Stimulated activated CD8-positive, alpha-beta memory T cell treated with anti-CD3 and anti-CD28 coated beads, Interleukin-15, amount 100 ng/mL, for 1 hour (primary cell): ENCODE measurements around the gene HSBP1.

ENCODE experiments used
- DNase-seq: peaks from one replicate; pipeline ENCODE4 v3.0.0-alpha.2; 2020; ENCODE audit warnings: low read depth

HSBP1 gene

DNA sequence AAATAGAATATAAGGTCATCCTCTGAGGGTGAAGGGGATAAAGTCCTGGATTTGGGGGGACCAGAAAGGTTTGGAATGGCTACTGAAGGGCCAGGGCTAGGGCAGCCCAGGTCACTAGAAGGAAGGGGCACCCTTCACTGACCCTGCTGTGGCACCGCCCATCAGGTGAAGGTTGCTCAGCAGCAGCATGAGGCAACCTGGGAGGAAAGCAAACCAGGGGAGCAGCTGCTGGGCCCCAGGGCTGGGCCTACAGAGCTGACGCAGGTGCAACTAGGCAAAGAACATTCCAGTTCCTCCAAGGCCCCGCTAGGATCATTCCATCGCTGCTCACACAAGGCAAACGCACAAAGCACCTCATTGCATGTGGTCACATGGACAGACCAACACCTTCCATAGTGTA, 3.4 kb upstream of the HSBP1 start:
- DNase-seq: no peak

GRCh38 chr16:83806036-83806435, 1.7 kb upstream of the HSBP1 start:
- DNase-seq: no peak

GRCh38 chr16:83806731-83807130, 1.0 kb upstream of the HSBP1 start:
- DNase-seq: no peak

- DNase-seq: no peak
Observed at GRCh38 chr16:83807327-83807709, 460 bp upstream of the HSBP1 start.

GRCh38 chr16:83808573-83809014, 816 bp downstream of the HSBP1 start:
- no peak for DNase-seq

- no peak for DNase-seq
Observed at GRCh38 chr16:83809092-83809491, 1.3 kb downstream of the HSBP1 start.

GRCh38 chr16:83810901-83811300, 3.1 kb downstream of the HSBP1 start:
- DNase-seq: no peak

DNA sequence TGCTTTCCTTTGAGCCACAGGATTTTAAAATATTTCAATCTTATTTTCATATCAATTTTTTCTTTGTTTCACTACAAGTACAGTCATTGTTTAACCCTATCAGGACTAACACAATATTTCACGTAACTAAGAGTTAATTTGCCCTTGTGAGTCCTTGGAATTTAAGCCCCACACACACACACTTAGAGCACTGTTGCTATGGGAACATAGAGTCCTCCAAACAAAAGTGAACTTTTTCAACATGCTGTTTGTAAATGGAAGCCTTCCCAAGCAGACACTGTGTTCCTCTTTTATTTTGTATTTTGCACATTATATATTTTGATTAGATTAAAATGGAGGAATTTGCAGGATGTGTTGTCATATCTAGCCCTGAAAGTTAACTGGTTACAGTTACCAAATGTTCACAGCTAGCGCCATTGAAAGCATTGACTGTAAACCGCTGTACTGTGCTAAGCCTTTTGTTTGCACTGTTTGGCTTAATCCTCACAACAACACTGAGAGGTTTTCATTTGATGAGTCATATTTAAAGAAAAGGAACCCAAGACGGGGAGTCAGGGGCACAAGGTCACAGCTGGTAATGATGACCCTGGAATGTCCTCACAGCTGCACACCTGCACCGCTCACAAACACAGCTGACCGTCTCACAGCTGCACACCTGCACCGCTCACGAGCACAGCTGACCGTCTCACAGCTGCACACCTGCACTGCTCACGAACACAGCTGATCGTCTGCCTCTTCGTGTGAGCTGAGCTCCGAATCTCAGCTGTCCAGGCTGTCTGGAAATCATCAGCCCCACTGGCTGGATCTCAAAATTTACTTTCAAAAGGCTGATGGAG, 6.3 kb downstream of the HSBP1 start:
- DNase-seq: no peak

GRCh38 chr16:83814659-83814985, 6.8 kb downstream of the HSBP1 start:
- no peak for DNase-seq

- no peak for DNase-seq
Observed at GRCh38 chr16:83817022-83817421, 9.2 kb downstream of the HSBP1 start.

GRCh38 chr16:83818276-83818675, 10.5 kb downstream of the HSBP1 start:
- no peak for DNase-seq

- no peak for DNase-seq
Observed at GRCh38 chr16:83819361-83819760, 11.6 kb downstream of the HSBP1 start.

- DNase-seq: peak; percentile 69
Observed at GRCh38 chr16:83826146-83826913, 18.6 kb downstream of the HSBP1 start.

GRCh38 chr16:83830091-83830768, 22.5 kb downstream of the HSBP1 start:
- DNase-seq: no peak

GRCh38 chr16:83830769-83831455, 23.1 kb downstream of the HSBP1 start:
- no peak for DNase-seq

GRCh38 chr16:83831456-83831987, 23.7 kb downstream of the HSBP1 start:
- DNase-seq: no peak

GRCh38 chr16:83833921-83834320, 26.1 kb downstream of the HSBP1 start:
- no peak for DNase-seq

GRCh38 chr16:83835586-83836566, 28.1 kb downstream of the HSBP1 start:
- DNase-seq: no peak

DNA sequence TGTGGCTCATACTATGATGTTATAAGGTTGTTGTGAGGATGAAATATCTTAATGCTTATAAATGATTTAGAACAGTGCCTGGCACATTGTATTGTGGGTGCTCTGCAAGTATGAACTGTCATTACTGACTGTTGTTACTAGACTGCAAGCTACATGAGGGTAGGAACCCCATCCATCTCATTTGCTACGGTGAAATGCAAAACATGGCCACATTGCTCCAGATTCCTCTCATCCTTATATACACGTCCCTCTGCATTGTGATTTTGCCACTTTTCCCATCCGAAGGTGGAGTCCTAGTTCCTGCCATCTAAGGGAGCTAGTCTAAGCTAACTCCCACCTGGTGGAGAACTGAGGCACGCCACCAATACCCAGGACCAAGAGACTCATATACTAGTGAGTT, 29.8 kb downstream of the HSBP1 start:
- no peak for DNase-seq

DNA sequence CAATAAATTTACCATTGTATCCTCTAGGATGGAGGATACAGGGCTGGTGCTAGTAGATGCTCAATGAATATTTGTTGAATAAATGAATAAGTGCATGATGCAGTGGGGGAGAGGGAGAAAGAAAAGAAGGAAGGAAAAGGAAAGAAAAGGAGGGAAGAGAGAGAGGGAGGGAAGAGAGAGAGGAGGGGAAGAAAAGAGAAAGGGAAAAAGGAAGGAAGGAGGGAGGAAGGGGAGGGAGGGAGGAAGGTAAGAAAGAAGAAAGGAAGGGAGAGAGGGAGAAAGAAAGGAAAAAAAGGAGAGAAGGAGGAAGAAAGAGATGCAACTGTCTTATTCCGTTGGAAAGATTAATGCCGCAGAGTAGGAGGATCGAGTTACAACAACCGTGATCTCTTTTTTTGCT, 30.4 kb downstream of the HSBP1 start:
- DNase-seq: no peak

- DNase-seq: no peak
Observed at GRCh38 chr16:83839561-83839960, 31.8 kb downstream of the HSBP1 start.
